ENCODE measurements around the gene RYR1. TPM values are rescaled to one million over a fixed set of nuclear protein-coding genes. Genes with fewer than 3 reads are reported as not detected.

RYR1 gene
- 9.1 TPM for total RNA-seq

DNA sequence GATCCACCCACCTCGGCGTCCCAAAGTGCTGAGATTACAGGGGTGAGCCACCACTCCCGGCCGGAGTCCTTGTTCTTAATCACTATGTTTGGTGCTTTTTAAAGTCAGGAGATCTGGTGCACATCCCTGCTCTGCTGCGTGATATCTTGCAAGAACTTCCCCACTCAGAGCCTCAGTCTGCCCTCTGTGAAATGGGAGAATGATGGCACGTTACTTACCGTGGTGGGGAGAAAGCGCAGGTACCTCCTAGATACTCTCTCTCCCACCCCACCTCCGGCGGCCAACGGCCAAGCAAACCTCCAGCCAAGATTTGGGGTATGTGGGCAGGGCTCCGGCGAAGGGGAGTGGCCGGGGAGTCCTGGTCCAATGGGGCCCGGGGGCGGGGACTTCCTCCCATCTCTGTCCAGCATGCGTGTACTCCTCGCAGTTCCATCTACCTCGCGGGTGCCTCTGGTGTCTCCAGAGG, at the start of gene RYR1:
Gene RYR1 (plus strand): TSS at position 424 of the 466 bp plus-strand sequence. CDS start 139 bp downstream, outside the sequence.

DNA sequence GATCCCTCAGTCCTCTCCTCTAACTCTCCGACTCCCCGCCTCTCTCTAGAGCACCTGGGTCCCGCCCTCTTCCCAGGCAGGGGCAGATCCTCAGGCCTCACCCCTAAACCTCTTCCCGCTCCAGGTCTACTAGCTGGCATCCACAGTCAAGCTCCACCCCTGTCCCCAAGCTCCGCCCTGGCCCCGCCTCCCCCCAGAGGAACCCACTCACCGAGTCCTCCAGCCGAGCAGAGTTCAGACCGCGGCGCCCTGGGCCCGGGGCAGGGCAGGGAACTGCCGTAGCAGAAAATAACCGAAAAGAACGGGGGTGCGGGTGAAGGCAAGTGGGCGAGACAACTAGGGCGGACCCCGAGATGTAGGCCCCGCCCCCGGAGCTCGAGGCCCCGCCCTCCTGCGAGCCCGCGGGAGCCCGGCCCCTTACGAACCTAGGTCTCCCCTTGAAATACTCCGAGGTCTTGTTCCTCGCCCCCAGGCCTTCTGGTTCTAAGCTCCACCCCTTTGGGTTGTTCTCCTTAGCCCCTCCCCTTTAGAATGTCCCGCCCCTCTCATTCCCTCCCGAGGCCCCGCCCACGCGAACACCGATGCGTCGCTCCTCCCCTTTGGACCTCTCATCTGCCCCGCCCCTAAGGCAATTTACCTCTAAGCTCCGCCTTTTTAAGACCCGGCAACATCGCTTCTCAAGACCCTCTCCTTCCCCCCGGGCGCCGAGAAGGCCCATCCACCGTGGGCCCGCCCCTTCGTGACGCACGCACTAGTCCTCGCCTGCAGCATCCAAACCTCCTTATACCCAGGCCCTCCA, 45.7 kb upstream of the RYR1 start, which contains the start of gene GGN:
Gene GGN (minus strand): TSS at position 485 of the 799 bp plus-strand sequence. CDS start 773 bp downstream, outside the sequence.

DNA sequence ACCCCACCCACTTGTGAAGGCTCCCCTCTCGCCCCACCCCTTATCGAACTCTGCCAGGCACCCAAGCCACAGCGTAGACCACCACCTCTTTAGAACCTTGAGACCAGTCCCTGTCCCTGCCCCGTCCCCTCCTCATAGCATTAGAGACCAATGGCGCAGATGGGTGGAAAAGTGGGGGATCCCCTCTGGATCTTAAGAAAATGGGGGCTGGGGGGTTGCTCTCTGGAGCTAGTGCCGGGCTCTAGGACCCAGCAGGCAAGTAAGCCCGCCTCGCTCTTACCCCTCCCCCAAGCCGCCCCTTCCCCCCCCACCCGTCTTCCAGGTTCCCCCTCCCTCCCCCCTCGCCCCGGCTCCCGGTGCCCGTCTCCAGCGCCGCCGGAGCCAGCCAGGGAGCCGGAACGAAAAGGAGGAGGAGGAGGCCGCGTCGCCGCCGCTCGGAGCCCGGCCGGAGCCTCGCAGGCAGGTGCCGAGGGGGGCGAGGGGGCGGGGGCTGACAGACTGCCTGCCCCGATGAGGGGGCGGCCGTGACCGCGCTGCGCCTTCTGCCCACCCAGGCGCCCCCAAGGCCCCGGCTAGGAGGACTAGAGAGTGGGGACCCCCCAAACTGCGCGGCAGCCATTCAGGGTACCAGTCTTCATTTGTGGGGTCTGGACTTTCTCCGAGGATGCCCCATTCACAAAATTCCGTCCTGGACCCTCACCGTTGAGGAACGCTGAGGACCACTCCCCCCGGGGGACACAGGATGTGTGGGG, 45.0 kb upstream of the RYR1 start, which contains the start of gene SPRED3:
Gene SPRED3 (plus strand): TSS at position 349 of the 752 bp plus-strand sequence. CDS start 1,606 bp downstream, outside the sequence.

DNA sequence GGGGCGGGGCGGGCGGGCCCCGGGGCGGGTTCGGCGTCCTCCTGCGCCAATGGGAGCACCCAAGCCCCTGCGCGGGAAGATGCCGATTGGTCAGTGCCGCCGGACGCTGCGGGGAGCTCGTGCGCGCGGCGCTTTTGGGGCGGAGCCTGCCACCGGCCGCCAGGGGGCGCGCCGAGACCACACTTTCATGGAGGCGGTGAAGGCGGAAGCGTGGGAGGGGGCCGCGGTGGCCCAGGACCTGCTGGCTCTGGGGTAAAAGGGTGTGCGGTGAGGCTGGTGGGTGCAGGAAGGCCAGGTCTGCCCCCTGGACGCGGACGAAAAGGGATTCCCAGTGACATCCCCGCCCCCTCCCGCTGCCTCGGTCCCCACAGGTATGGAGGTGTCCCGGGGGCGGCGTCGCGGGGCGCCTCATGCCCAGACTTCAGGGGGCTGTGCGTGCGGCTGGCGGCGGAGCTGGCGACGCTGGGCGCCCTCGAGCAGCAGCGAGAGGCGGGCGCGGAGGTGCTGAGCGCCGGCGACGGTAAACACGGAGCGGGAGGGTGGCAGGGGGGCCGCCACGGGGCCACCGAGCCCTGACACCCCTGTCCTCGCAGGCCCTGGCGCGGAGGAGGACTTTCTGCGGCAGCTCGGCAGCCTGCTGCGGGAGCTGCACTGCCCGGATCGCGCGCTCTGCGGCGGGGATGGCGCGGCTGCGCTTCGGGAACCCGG, 30.4 kb upstream of the RYR1 start, which contains the start of gene FAM98C:
Gene FAM98C (plus strand): TSS at position 127 of the 708 bp plus-strand sequence. CDS start 61 bp downstream, at position 188.

DNA sequence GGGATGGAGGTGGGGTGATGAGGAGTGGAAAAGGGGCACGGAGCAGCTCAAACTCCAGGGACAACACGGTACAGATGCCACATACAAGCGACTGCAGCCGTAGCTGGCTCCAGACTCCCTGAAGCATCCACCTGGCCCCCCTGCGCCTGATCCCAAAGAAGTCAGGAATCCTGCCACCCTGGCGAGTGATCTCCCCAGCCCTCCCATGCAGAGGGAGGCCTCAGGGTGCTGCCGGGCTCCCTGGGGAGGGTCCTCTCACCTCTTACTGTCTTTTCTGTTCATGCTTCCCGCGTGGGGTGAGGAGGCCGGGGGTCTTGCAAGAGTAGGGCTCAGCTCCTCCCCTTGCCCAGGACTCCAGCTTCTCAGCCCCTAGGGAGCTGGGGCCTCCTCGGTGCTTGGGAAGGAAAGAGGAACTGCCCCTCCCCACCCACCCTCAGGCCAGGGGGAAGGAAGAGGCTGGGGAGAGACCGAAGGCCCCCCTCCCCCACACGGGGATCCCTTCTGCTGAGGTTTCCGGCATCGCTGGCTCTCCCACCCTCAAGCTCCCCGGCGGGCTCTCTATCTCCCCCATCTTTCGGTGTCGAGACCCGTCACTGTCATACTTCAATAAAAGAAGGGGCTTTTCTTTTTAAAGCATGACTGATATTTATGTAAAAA, 7.6 kb upstream of the RYR1 start, which contains the start of gene RASGRP4:
Gene RASGRP4 (minus strand): TSS at position 410 of the 657 bp plus-strand sequence. CDS start 128 bp downstream, at position 282.

DNA sequence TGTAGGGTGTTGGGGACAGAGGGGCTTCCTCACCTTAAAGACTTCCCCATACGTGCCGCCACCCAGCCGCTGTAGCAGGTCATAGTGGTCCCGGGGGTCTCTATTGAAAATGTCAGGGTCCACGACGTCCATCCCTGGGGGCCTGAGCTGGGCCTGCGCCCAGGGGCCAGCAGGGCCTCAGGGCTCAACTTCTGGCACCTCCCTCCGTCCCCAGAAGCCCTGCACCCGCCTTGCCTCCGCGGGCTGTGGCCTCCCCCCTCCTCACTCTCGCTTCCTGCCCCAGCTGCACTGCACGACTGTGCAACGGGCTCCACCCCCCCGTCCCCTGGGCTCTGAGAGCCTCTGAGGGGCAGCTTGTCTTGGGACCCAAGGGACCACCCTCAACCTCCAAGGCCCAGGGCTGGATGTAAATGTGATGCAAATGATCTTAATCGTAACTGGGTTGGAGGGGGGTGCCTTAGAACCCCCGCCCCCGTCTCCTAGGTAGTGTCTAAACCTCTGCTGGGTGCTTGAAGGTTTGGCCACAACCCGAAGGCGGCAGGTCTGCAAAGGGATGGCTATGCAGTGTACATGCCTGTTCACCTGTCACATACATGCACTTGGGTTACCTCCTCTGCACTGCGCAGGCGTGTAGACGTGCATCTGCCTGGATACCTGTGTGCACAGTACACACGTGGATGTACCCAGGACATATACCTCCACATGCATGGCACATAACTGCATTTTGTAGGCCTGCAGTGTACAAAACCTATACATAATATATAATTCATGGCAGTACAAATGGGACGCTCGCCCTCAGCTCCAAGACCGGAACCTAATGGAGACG, 184.5 kb downstream of the RYR1 start, which contains the start of gene MAP4K1:
Gene MAP4K1 (minus strand): TSS at position 190 of the 826 bp plus-strand sequence. CDS start 58 bp downstream, at position 132.

DNA sequence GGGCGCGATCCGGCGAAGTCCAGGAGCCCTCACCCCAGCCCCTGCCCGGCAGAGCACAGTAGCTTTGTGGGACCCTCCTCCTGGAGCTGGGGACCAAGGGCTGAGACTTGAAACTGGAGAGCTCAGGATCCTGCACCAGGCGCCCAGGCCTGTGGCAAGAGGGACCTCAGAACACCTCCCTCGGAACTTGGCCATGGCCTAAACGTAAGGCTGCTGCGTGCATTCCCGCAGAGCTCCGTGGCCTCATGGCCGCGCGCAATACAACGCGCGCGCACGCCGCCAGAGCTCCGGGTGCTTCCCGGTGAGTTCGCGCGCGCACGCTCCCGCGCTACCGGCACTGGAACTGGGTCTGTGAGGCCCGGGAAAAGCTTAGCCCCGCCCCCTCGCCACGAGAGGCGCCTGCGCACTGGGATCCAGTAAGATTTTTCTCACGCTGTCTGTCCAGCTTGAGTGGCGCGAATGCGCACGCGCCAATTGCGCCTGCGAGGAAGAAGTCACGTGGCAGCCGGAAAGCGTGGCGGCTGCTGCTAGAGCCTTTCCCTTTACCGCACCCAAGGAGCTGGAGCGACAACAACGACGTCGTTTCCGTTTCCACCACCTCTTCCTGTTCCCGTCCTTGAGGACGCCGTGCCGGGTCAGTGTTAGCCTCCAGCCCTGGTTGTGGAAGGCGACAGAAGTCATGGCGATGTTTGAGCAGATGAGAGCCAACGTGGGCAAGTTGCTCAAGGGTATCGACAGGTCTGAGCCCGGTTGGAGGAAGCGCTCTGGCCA, 185.3 kb downstream of the RYR1 start, which contains the start of gene EIF3K:
Gene EIF3K (plus strand): TSS at position 599 of the 771 bp plus-strand sequence. CDS start 81 bp downstream, at position 680.

Other genes starting within 250 kb of the RYR1 start
- 47.0 TPM for gene DPF1, start 209.5 kb upstream of the RYR1 start, total RNA-seq
- gene PPP1R14A, start 177.3 kb upstream of the RYR1 start, total RNA-seq, result not detected
- 89.2 TPM for gene SPINT2, start 169.1 kb upstream of the RYR1 start, total RNA-seq
- gene C19orf33, start 129.4 kb upstream of the RYR1 start, total RNA-seq, result not detected
- gene YIF1B, start 117.7 kb upstream of the RYR1 start, total RNA-seq, result 24.7 TPM
- 0.31 TPM for gene KCNK6, start 113.8 kb upstream of the RYR1 start, total RNA-seq
- 30.0 TPM for gene CATSPERG, start 97.9 kb upstream of the RYR1 start, total RNA-seq
- gene PSMD8, start 59.1 kb upstream of the RYR1 start, total RNA-seq, result 116 TPM
- gene GGN, start 45.7 kb upstream of the RYR1 start, total RNA-seq, result 0.94 TPM
- gene SPRED3, start 45.0 kb upstream of the RYR1 start, total RNA-seq, result 2.5 TPM
- gene FAM98C, start 30.6 kb upstream of the RYR1 start, total RNA-seq, result 16.3 TPM
- gene RASGRP4, start 7.5 kb upstream of the RYR1 start, total RNA-seq, result not detected
- gene MAP4K1, start 184.3 kb downstream of the RYR1 start, total RNA-seq, result 0.31 TPM
- gene EIF3K, start 185.5 kb downstream of the RYR1 start, total RNA-seq, result 152 TPM
- 84.8 TPM for gene ACTN4, start 214.0 kb downstream of the RYR1 start, total RNA-seq